GM19452 (cell line): ENCODE data around the gene ABCA13.
"Not testable (repeated sequence)": the region's sequence is repeated elsewhere in the genome, so short reads cannot be mapped to it uniquely, and the experiment has no call there.

Experiments used
- ATAC-seq: cut with Tn5 transposase; IDR thresholded peaks from one replicate; pipeline ENCODE4 v1.9.1; 2021; ENCODE audit not compliant: unreplicated experiment

ABCA13 gene

GRCh38 chr7:48175019-48175418 is 3.8 kb downstream of the ABCA13 start:
- ATAC-seq = no peak

GRCh38 chr7:48176356-48176893 is 5.2 kb downstream of the ABCA13 start:
- no peak for ATAC-seq

GRCh38 chr7:48177271-48177670 is 6.0 kb downstream of the ABCA13 start:
- no peak for ATAC-seq

- no peak for ATAC-seq
Observed at GRCh38 chr7:48179496-48180030, 8.3 kb downstream of the ABCA13 start.

- no peak for ATAC-seq
Observed at GRCh38 chr7:48180981-48181380, 9.7 kb downstream of the ABCA13 start.

- ATAC-seq = no peak
Observed at GRCh38 chr7:48182718-48183369, 11.6 kb downstream of the ABCA13 start.

GRCh38 chr7:48183370-48183743 is 12.1 kb downstream of the ABCA13 start:
- ATAC-seq = no peak

GRCh38 chr7:48183965-48184364 is 12.7 kb downstream of the ABCA13 start:
- ATAC-seq = no peak

- no peak for ATAC-seq
Observed at GRCh38 chr7:48188776-48189520, 17.7 kb downstream of the ABCA13 start.

- no peak for ATAC-seq
Observed at GRCh38 chr7:48192996-48193395, 21.7 kb downstream of the ABCA13 start.

GRCh38 chr7:48193421-48193820 is 22.2 kb downstream of the ABCA13 start:
- no peak for ATAC-seq

GRCh38 chr7:48200946-48201589 is 29.8 kb downstream of the ABCA13 start:
- ATAC-seq = not testable (repeated sequence)

- not testable (repeated sequence) for ATAC-seq
Observed at GRCh38 chr7:48202916-48203315, 31.7 kb downstream of the ABCA13 start.

GRCh38 chr7:48207155-48207675 is 36.0 kb downstream of the ABCA13 start:
- ATAC-seq = no peak

- no peak for ATAC-seq
Observed at GRCh38 chr7:48209004-48209600, 37.8 kb downstream of the ABCA13 start.

GRCh38 chr7:48213226-48213625 is 42.0 kb downstream of the ABCA13 start:
- ATAC-seq = no peak

- no peak for ATAC-seq
Observed at GRCh38 chr7:48217266-48217665, 46.0 kb downstream of the ABCA13 start.

- ATAC-seq = no peak
Observed at GRCh38 chr7:48217753-48218152, 46.5 kb downstream of the ABCA13 start.

GRCh38 chr7:48224042-48224441 is 52.8 kb downstream of the ABCA13 start:
- no peak for ATAC-seq

GRCh38 chr7:48225101-48225500 is 53.8 kb downstream of the ABCA13 start:
- no peak for ATAC-seq

GRCh38 chr7:48237354-48237753 is 66.1 kb downstream of the ABCA13 start:
- no peak for ATAC-seq
